CD4-positive, alpha-beta T cell treated with Interleukin-2 at 100 ng/mL for 4 hours (primary cell): Measurements from ENCODE around the gene GABRP.
"Not testable (repeated sequence)": the region's sequence is repeated elsewhere in the genome, so short reads cannot be mapped to it uniquely, and the experiment has no call there.

Experiments used
- DNase-seq: peaks from one replicate; pipeline ENCODE4 v3.0.0-alpha.2; 2020; ENCODE audit warnings: low spot score

GABRP gene

GRCh38 chr5:170755679-170756456 is 27.7 kb upstream of the GABRP start:
- DNase-seq = no peak

GRCh38 chr5:170756691-170757090 is 26.8 kb upstream of the GABRP start:
- DNase-seq = no peak

- no peak for DNase-seq
These were observed 26.3 kb upstream of the GABRP start for GRCh38 chr5:170757182-170757601.

- DNase-seq = no peak
These were observed 25.9 kb upstream of the GABRP start for GRCh38 chr5:170757669-170758068.

GRCh38 chr5:170758481-170758880 is 25.0 kb upstream of the GABRP start:
- no peak for DNase-seq

- DNase-seq = no peak
These were observed 23.4 kb upstream of the GABRP start for GRCh38 chr5:170760113-170760512.

- no peak for DNase-seq
These were observed 22.3 kb upstream of the GABRP start for GRCh38 chr5:170761048-170761707.

- no peak for DNase-seq
These were observed 21.8 kb upstream of the GABRP start for GRCh38 chr5:170761708-170762066.

- not testable (repeated sequence) for DNase-seq
These were observed 21.2 kb upstream of the GABRP start for GRCh38 chr5:170762298-170762697.

- not testable (repeated sequence) for DNase-seq
These were observed 17.7 kb upstream of the GABRP start for GRCh38 chr5:170765868-170766267.

- DNase-seq = no peak
These were observed 14.3 kb upstream of the GABRP start for GRCh38 chr5:170769246-170769645.

GRCh38 chr5:170769898-170770416 is 13.6 kb upstream of the GABRP start:
- no peak for DNase-seq

GRCh38 chr5:170771496-170771895 is 12.0 kb upstream of the GABRP start:
- no peak for DNase-seq

GRCh38 chr5:170773024-170773985 is 10.2 kb upstream of the GABRP start:
- no peak for DNase-seq

GRCh38 chr5:170774831-170775230 is 8.7 kb upstream of the GABRP start:
- DNase-seq = no peak

GRCh38 chr5:170781946-170782345 is 1.6 kb upstream of the GABRP start:
- no peak for DNase-seq

GRCh38 chr5:170782438-170782837 is 1.1 kb upstream of the GABRP start:
- no peak for DNase-seq

GRCh38 chr5:170785416-170785815 is 1.9 kb downstream of the GABRP start:
- DNase-seq = no peak

- no peak for DNase-seq
These were observed 3.7 kb downstream of the GABRP start for GRCh38 chr5:170787216-170787615.

- DNase-seq = no peak
These were observed 5.2 kb downstream of the GABRP start for GRCh38 chr5:170788626-170789304.

- no peak for DNase-seq
These were observed 7.9 kb downstream of the GABRP start for GRCh38 chr5:170791325-170791954.
